NCI-H82 (cell line): ENCODE data around the gene MAB21L4.

Experiments
- DNase-seq: peaks from one replicate; lab custom pipeline; 2025; lab: John Stamatoyannopoulos, UW

Gene MAB21L4

DNA sequence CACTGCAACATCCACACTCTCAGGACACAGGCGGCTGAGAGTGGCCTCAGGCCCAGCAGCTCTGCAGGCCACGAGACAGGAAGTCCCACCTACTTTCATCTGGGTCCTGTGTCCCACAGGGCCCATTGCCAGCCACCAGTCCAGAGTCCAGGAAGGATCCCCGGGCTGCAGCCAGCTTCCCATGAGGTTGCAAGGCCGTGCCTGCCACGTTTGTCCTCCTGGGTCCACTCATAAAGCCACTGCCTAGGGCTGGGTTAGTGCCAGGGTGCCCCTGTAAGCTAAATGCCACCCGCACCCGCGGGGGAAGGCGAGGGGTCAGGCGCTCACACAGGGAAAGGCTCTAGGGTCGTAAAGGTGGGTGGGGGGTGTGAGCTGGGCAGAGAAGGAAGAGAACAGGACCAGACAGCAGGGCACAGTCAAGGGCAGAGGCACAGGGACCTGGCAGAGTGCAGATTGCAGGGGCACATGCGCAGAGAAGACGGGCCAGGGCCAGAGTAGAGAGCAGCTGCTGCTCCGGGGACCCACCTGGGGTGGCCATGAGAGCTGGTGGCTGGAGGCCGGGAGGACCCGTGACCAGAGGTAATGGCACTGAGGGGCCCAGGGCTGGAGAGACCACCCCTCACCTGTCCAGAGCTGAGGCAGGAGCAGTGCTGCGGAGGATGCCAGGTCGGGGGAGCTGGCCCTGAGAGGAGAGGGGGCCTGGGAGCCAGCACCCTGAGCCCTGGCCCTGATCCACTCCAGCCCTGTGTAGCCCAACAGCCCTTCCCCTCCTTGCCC lies 19.3 kb downstream of the MAB21L4 start:
- no peak for DNase-seq

GRCh38 chr2:240876035-240876474 lies 19.9 kb downstream of the MAB21L4 start:
- DNase-seq, result no peak

DNA sequence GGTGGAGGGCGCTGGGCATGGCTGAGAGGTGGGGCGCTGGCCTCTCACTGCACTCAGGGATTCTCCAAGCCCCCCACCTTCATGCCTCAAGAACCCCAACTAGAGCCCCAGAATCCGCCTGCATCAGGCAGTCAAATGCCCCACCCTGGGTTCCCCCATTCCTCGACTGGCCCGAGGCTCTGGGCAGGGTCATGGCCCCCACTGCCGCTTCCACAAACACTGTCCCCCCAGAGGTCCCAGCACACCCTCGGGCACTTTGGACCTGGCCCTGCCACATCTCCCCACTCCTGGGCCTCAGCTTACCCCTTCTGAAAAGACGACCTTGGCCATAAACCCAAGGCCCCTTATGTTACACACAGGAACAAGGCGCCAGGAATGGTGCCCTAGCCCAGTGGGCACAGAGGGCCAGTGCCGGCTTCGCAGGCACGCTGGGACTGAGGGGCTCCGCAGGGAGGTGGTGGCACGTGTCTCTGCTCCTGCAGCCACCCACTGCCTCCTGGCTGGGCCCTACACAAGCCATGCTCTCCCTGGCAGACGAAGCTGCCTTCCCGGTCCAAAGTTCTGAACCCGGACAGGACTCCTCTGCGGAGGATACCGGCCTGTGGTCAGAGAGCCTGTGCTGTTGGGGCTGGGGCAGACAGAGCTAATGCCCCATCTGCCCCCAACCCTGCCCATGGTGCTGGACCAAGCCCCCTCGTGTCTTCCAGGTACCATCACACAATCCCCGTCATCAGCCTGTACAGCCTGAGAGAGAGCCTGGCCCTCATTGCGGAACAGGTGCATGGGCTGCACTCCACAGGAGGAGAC lies 20.5 kb downstream of the MAB21L4 start:
- DNase-seq, result no peak

GRCh38 chr2:240874715-240875227 lies 21.2 kb downstream of the MAB21L4 start:
- DNase-seq, result no peak

- no peak for DNase-seq
These were observed 21.9 kb downstream of the MAB21L4 start for GRCh38 chr2:240873805-240874714.

- DNase-seq, result no peak
These were observed 22.7 kb downstream of the MAB21L4 start for GRCh38 chr2:240873098-240873788.

- no peak for DNase-seq
These were observed 23.4 kb downstream of the MAB21L4 start for GRCh38 chr2:240872317-240873097.

- DNase-seq, result no peak
These were observed 24.6 kb downstream of the MAB21L4 start for GRCh38 chr2:240871071-240871958.

DNA sequence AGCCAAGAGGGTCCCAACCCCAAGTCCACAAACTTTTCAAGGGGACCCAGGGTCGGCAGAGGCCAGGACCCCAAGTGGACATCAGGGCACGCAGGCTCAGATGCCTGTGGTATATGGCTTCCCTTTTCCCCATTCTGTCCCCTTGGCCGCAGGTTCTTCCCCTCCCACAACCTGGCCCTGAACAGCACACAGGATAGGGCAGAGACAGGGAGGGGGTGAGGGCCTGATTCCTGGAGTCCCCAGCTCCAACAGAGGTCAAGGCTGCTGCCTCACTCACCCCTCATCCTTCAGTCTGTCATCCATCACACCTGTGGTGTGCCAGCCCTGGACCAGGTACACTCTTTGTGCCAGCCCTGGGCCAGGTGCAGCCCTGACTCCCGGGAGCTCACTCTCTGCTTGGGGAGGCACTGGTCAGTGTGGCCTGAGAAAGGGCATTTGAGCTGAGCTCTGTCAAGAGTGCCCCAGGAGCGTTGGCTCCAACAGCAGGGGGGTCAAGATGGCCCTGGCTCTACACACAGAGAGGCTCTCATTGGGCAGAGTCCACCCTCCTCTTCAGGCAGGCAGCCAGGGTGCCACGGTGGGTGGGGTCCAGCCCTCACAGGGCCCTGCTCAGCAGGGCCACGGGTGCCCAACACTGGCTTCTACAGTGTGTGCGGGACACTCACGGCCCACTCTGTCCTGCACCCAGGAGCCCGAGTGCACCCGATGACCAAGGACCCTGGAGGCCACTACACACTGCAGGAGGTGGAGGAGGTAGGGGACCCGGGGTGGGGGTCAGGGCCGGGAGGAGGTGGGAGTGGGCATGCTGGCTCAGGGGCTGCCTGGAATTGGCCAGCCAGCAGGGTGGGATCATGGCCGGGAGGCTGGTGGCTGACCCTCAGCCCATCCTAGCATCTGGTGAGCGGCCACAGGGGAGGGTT lies 25.7 kb downstream of the MAB21L4 start:
- DNase-seq, result no peak

- no peak for DNase-seq
These were observed 26.6 kb downstream of the MAB21L4 start for GRCh38 chr2:240869109-240869955.

DNA sequence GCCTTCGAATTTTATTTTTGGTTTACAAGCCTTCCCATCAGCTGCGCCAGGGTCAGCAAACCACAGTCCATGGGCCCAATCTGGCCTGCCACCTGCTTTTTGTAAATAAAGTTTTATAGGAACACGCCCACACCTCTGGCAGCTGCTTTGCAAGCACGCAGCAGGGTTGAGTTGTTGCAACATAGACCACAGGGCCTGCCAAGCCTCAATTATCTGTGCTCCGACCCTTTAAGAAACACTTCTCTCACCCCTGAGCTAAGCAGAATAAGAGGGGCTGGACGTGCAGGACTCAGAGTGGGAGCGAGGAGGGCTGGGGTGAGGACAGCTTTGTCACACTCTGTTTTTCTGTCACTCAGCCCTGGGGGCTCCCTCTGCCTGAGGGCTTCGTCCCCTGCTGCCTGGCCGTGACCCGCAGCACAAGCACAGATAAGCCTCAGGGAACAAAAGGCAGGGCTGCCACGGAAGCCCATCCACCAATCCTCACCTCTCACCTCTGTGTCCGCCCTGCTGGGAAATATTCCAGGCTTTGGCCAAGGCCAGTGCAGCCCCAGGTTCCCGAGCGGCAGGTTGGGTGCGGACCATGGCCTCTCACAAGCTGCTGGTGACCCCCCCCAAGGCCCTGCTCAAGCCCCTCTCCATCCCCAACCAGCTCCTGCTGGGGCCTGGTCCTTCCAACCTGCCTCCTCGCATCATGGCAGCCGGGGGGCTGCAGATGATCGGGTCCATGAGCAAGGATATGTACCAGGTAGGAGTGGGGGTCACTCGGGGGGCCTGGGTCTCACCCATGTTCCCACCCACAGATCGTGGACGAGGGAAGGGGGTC lies 27.5 kb downstream of the MAB21L4 start, which contains the start of gene AGXT:
TSS of gene AGXT (plus strand) at position 539 of the 823 bp plus-strand sequence. CDS start at position 581, 42 bp downstream.
- no peak for DNase-seq

- no peak for DNase-seq
These were observed 30.6 kb downstream of the MAB21L4 start for GRCh38 chr2:240865391-240865790.

- DNase-seq, result no peak
These were observed 31.5 kb downstream of the MAB21L4 start for GRCh38 chr2:240864475-240864874.

GRCh38 chr2:240861547-240861946 lies 34.4 kb downstream of the MAB21L4 start:
- DNase-seq, result no peak

- no peak for DNase-seq
These were observed 37.1 kb downstream of the MAB21L4 start for GRCh38 chr2:240858871-240859270.

GRCh38 chr2:240858321-240858720 lies 37.6 kb downstream of the MAB21L4 start:
- DNase-seq, result no peak
